Neural cell (in vitro differentiated cells): Measurements from ENCODE around the gene SHISA2. TPM values are rescaled to one million over a fixed set of nuclear protein-coding genes. Genes with fewer than 3 reads are reported as not detected.

Source experiments
- H2AFZ ChIP-seq: fragments of 200-600, 300-800 bp; sonication (generic), shearing (Covaris generic); 2 replicates; pipeline ENCODE4 v1.6.0; 2014; ENCODE audit warnings: low read depth, mild to moderate bottlenecking, antibody characterized with exemption, low read length, moderate library complexity
- H3F3A ChIP-seq: fragments of 200-600 bp; shearing (Covaris generic); 2 replicates; pipeline ENCODE4 v1.6.1; 2016; ENCODE audit warnings: mild to moderate bottlenecking, moderate library complexity, mixed read lengths, antibody characterized with exemption, low read length; ENCODE audit not compliant: insufficient read depth, poor library complexity, severe bottlenecking
- H3K27ac ChIP-seq: fragments of 200-600, 300-800 bp; sonication (generic), shearing (Covaris generic); 2 replicates; pipeline ENCODE4 v1.5.1; 2014; ENCODE audit warnings: mild to moderate bottlenecking, low read length, moderate library complexity
- H3K27me3 ChIP-seq: fragments of 300-800, 200-600 bp; sonication (generic), shearing (Covaris generic); 2 replicates; pipeline ENCODE4 v1.6.0; 2014; ENCODE audit warnings: mild to moderate bottlenecking, low read depth, low read length, moderate library complexity; ENCODE audit not compliant: insufficient read depth
- H3K36me3 ChIP-seq: fragments of 300-800, 200-600 bp; sonication (generic), shearing (Covaris generic); 2 replicates; pipeline ENCODE4 v1.5.1; 2014; ENCODE audit warnings: mild to moderate bottlenecking, antibody characterized with exemption, low read length, moderate library complexity; ENCODE audit not compliant: insufficient read depth
- H3K4me2 ChIP-seq: fragments of 300-800, 200-600 bp; sonication (generic), shearing (Covaris generic); 2 replicates; pipeline ENCODE4 v1.6.0; 2014; ENCODE audit warnings: mild to moderate bottlenecking, low read length
- H3K4me3 ChIP-seq: fragments of 300-800, 200-600 bp; sonication (generic), shearing (Covaris generic); 2 replicates; pipeline ENCODE4 v1.5.1; 2014; ENCODE audit warnings: mild to moderate bottlenecking, low read length, moderate library complexity
- H3K79me2 ChIP-seq: fragments of 200-600 bp; shearing (Covaris generic); replicated peaks from 2 replicates; pipeline ENCODE4 v1.6.0; 2014; ENCODE audit warnings: mild to moderate bottlenecking, low read length, moderate library complexity; ENCODE audit not compliant: insufficient read depth
- H3K9ac ChIP-seq: fragments of 300-800, 200-600 bp; sonication (generic), shearing (Covaris generic); 2 replicates; pipeline ENCODE4 v1.6.1; 2016; ENCODE audit warnings: mild to moderate bottlenecking, low read length, mixed read lengths
- H3K9me2 ChIP-seq: fragments of 200-600 bp; shearing (Covaris generic); 2 replicates; pipeline ENCODE4 v1.6.1; 2016; ENCODE audit warnings: mild to moderate bottlenecking, low read length, mixed read lengths; ENCODE audit not compliant: insufficient read depth
- H3K9me3 ChIP-seq: fragments of 200-600, 300-800 bp; sonication (generic), shearing (Covaris generic); 2 replicates; pipeline ENCODE4 v1.6.1; 2016; ENCODE audit warnings: mild to moderate bottlenecking, mixed run types, low read length, moderate library complexity, mixed read lengths
- H4K20me1 ChIP-seq: fragments of 200-600 bp; shearing (Covaris generic); 2 replicates; pipeline ENCODE4 v1.6.1; 2016; ENCODE audit warnings: mild to moderate bottlenecking, mixed run types; ENCODE audit not compliant: insufficient read depth
- EP300 ChIP-seq: fragments of 450-650 bp; conservative IDR thresholded peaks from 2 replicates; pipeline ENCODE4 v1.6.1; 2014; ENCODE audit warnings: antibody characterized with exemption, mild to moderate bottlenecking, moderate library complexity; ENCODE audit not compliant: poor library complexity, severe bottlenecking
- EZH2 ChIP-seq: fragments of 200-600, 300-800 bp; shearing (Covaris generic), sonication (generic); IDR thresholded peaks from 2 replicates; pipeline ENCODE4 v1.6.1; 2014; ENCODE audit warnings: antibody characterized with exemption, low read length, borderline replicate concordance, mild to moderate bottlenecking; ENCODE audit not compliant: insufficient read depth, poor library complexity, severe bottlenecking
- MXI1 ChIP-seq: fragments of 450-650 bp; conservative IDR thresholded peaks from 2 replicates; pipeline ENCODE4 v1.6.1; 2014; ENCODE audit warnings: antibody characterized with exemption, mild to moderate bottlenecking; ENCODE audit not compliant: poor library complexity, severe bottlenecking
- POLR2AphosphoS5 ChIP-seq: IDR thresholded peaks from 2 replicates; pipeline ENCODE4 v1.6.1; 2012
- RAD21 ChIP-seq: fragments of 450-650 bp; conservative IDR thresholded peaks from 2 replicates; pipeline ENCODE4 v1.6.1; 2014; ENCODE audit warnings: antibody characterized with exemption, mild to moderate bottlenecking, moderate library complexity
- SMC3 ChIP-seq: fragments of 450-650 bp; conservative IDR thresholded peaks from 2 replicates; pipeline ENCODE4 v1.6.1; 2014; ENCODE audit warnings: antibody characterized with exemption, mild to moderate bottlenecking, moderate library complexity; ENCODE audit not compliant: poor library complexity
- TAF1 ChIP-seq: IDR thresholded peaks from 2 replicates; pipeline ENCODE4 v1.6.1; 2012; ENCODE audit warnings: low read depth
- polyA plus RNA-seq: library from polyadenylated mRNA; depleted of rRNA; stranded (reverse); fragments of >200 nt; gene quantifications from 2 replicates; pipeline ENCODE4 v1.2.3, GENCODE V29; 2014
- TF ChIP-seq, protein P1 (sequence below): IDR thresholded peaks from 2 replicates; pipeline ENCODE4 v1.6.1; 2012; ENCODE audit warnings: borderline replicate concordance
- TF ChIP-seq, protein P2 (sequence below): fragments of 450-650 bp; IDR thresholded peaks from 2 replicates; pipeline ENCODE4 v1.5.1; 2014; ENCODE audit warnings: antibody characterized with exemption, mild to moderate bottlenecking, moderate library complexity; ENCODE audit not compliant: poor library complexity, severe bottlenecking

Gene SHISA2
- polyA plus RNA-seq, 1 donor from 2014 or later = 2.3 TPM

DNA sequence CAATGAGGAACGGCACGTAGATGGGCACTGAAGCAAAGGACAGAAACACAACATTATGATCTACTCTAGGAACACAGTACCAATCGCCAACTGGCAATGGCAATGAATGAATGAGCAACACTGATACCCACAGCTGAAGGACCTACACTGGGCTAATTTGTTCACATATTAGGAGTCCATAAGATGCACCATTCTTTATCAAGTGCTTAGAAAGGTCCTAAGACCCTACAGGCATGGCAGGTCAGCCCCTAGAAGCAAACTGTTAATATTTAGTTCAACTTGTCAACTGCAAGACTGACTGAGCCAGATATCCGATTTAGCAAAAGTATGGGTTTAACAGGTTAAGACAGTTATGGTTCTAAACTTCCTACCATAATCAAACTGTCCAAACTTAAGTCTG, 4.8 kb downstream of the SHISA2 start:
- H4K20me1 ChIP-seq = no peaks in the 10 kb centered on the region
- peaks cover 22% of the 10 kb centered on the region for H3K27me3 ChIP-seq
- peaks cover 61% of the 10 kb centered on the region for H3K79me2 ChIP-seq

DNA sequence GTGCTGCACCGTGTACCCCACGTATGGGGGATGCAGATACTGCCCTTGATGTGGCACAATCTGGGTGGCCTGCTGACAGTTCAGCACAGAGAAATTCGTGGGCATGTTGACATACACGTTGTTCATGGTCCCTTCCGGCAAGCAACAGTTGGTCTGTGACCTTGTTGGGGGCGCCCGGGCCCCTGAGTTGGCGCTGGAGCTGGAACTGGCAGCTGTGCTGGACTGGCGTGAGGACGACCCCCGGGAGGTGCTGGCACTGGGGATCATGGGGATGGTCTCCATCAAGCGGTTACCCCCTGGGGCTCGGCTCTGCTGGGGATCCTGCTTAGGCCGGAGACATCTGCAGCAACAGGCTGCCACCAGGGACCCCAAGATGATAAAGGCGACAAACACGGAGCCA, 5.2 kb downstream of the SHISA2 start:
- Histone ChIP-seq H3K4me2 (no peak overlapping the region), H3F3A (peaks cover 8% of the 10 kb centered on the region), H3K27me3 (peaks cover 22% of the 10 kb centered on the region), H2AFZ (no peak overlapping the region), H3K9me3 (no peaks in the 10 kb centered on the region), H4K20me1 (no peaks in the 10 kb centered on the region), H3K27ac (no peak overlapping the region), H3K9me2 (no peaks in the 10 kb centered on the region), H3K79me2 (peaks cover 61% of the 10 kb centered on the region), H3K4me3 (no peak overlapping the region), H3K9ac (no peak overlapping the region), H3K36me3 (no peaks in the 10 kb centered on the region)
- TF ChIP-seq, protein P1, sequence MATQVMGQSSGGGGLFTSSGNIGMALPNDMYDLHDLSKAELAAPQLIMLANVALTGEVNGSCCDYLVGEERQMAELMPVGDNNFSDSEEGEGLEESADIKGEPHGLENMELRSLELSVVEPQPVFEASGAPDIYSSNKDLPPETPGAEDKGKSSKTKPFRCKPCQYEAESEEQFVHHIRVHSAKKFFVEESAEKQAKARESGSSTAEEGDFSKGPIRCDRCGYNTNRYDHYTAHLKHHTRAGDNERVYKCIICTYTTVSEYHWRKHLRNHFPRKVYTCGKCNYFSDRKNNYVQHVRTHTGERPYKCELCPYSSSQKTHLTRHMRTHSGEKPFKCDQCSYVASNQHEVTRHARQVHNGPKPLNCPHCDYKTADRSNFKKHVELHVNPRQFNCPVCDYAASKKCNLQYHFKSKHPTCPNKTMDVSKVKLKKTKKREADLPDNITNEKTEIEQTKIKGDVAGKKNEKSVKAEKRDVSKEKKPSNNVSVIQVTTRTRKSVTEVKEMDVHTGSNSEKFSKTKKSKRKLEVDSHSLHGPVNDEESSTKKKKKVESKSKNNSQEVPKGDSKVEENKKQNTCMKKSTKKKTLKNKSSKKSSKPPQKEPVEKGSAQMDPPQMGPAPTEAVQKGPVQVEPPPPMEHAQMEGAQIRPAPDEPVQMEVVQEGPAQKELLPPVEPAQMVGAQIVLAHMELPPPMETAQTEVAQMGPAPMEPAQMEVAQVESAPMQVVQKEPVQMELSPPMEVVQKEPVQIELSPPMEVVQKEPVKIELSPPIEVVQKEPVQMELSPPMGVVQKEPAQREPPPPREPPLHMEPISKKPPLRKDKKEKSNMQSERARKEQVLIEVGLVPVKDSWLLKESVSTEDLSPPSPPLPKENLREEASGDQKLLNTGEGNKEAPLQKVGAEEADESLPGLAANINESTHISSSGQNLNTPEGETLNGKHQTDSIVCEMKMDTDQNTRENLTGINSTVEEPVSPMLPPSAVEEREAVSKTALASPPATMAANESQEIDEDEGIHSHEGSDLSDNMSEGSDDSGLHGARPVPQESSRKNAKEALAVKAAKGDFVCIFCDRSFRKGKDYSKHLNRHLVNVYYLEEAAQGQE = no peak
- TF ChIP-seq EP300 (no peak), EZH2 (no peak), SMC3 (no peak), RAD21 (no peak), MXI1 (no peak), TAF1 (no peak), POLR2AphosphoS5 (no peak)
- TF ChIP-seq, protein P2, sequence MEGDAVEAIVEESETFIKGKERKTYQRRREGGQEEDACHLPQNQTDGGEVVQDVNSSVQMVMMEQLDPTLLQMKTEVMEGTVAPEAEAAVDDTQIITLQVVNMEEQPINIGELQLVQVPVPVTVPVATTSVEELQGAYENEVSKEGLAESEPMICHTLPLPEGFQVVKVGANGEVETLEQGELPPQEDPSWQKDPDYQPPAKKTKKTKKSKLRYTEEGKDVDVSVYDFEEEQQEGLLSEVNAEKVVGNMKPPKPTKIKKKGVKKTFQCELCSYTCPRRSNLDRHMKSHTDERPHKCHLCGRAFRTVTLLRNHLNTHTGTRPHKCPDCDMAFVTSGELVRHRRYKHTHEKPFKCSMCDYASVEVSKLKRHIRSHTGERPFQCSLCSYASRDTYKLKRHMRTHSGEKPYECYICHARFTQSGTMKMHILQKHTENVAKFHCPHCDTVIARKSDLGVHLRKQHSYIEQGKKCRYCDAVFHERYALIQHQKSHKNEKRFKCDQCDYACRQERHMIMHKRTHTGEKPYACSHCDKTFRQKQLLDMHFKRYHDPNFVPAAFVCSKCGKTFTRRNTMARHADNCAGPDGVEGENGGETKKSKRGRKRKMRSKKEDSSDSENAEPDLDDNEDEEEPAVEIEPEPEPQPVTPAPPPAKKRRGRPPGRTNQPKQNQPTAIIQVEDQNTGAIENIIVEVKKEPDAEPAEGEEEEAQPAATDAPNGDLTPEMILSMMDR = no peak

More for the DNA sequence above, 4.8 kb downstream of the SHISA2 start:
- Histone ChIP-seq H3K4me3 (no peak overlapping the region), H3K9me2 (no peaks in the 10 kb centered on the region), H3K36me3 (no peaks in the 10 kb centered on the region), H2AFZ (no peak overlapping the region), H3K27ac (no peak overlapping the region), H3K4me2 (no peak overlapping the region), H3F3A (peaks cover 8% of the 10 kb centered on the region), H3K9ac (no peak overlapping the region), H3K9me3 (no peaks in the 10 kb centered on the region)
- TF ChIP-seq EZH2 = no peak
- no peak for TF ChIP-seq POLR2AphosphoS5
- TF ChIP-seq RAD21 = no peak
- no peak for TF ChIP-seq SMC3
- TF ChIP-seq TAF1 = no peak
- no peak for TF ChIP-seq EP300
- no peak for TF ChIP-seq MXI1
